ACHN (cell line): ENCODE data around the gene ZSWIM3.

Experiments used
- DNase-seq: peaks from one replicate; pipeline ENCODE4 v3.0.0-alpha.2; 2015
- in situ Hi-C: cut with HindIII; loops from 2 replicates; pipeline ENCODE4 v1.10.0; 2017; ENCODE audit warnings: low sequenced_read_pairs, low pct_ligation_motif_present, low pct_unique_long_range_greater_than_20kb

Gene ZSWIM3

GRCh38 chr20:45919542-45920399 lies 62.4 kb downstream of the ZSWIM3 start:
- in situ Hi-C loops = no loop called here
- no peak for DNase-seq

- in situ Hi-C loops = no loop called here
- no peak for DNase-seq
These were observed 63.3 kb downstream of the ZSWIM3 start for GRCh38 chr20:45920462-45921336.

GRCh38 chr20:45921337-45922189 lies 64.1 kb downstream of the ZSWIM3 start:
- in situ Hi-C loops = no loop called here

GRCh38 chr20:45924391-45925261 lies 67.2 kb downstream of the ZSWIM3 start:
- in situ Hi-C loops = no loop called here
- DNase-seq = no peak

More at GRCh38 chr20:45921337-45922189, 64.1 kb downstream of the ZSWIM3 start:
- DNase-seq = no peak

GRCh38 chr20:45925821-45926506 lies 68.5 kb downstream of the ZSWIM3 start:
- in situ Hi-C loops = no loop called here
- DNase-seq = no peak

- DNase-seq = no peak
These were observed 69.3 kb downstream of the ZSWIM3 start for GRCh38 chr20:45926731-45927070.

GRCh38 chr20:45927071-45927878 lies 69.9 kb downstream of the ZSWIM3 start:
- no peak for DNase-seq
- in situ Hi-C loops = no loop called here

More at GRCh38 chr20:45926731-45927070, 69.3 kb downstream of the ZSWIM3 start:
- in situ Hi-C loops = no loop called here
